ENCODE results near the gene LENG9. TPM values are rescaled to one million over a fixed set of nuclear protein-coding genes. Genes with fewer than 3 reads are reported as not detected.

LENG9 gene
- total RNA-seq, 4 donors from 2014 or later, result 1.1 to 16.5 (median 12.3) TPM

DNA sequence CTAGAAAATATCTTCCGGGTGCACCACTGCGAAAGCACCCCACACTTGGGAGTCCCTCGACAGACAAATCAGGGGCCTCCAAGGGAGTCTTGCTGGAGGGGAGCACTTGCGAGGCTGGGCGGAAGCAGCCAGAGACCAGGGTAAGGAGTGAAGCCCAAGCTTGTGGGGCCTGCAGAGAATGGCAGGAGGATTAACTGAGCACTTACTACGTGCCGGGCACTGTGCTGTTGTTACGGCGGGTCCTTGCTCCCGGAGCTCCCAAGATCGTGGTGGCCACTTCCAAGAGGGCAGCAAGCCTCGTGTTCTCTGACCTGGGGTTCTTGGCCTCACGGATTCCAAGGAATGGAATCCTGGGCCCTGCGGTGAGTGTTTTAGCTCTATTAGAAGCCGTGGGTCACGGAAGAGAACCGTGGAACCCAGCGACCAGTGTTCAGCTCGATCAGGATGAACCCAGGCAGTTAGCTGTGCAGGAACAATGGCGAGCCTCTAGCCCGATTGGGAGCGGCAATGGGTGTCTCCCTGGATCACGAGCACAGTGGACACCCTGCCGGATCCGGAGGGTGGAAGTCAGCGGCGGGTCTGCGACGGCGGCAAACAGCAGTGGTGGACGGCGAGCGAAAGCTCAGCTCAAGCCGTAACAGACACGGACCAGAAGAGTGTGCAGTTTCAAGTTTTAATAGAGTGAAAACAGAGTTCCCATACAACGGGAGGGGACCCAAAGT lies 38.8 kb downstream of the LENG9 start:
- Histone ChIP-seq H3K4me1 (peaks cover 0 to 5% (median 0%) of the 10 kb centered on the region in 4 donors), H3K27ac (no peak overlapping the region), H3K36me3 (no peaks in the 10 kb centered on the region), H3K4me3 (no peak overlapping the region), H3K9me3 (no peaks in the 10 kb centered on the region), H3K27me3 (peaks cover 62% of the 10 kb centered on the region)
- TF ChIP-seq POLR2A (IDR thresholded peaks at IDR 0.05) (no peak), POLR2AphosphoS5 (IDR thresholded peaks at IDR 0.05) (no peak), EP300 (IDR thresholded peaks at IDR 0.05; ENCODE audit: low read depth) (no peak)
- TF ChIP-seq, protein P1, sequence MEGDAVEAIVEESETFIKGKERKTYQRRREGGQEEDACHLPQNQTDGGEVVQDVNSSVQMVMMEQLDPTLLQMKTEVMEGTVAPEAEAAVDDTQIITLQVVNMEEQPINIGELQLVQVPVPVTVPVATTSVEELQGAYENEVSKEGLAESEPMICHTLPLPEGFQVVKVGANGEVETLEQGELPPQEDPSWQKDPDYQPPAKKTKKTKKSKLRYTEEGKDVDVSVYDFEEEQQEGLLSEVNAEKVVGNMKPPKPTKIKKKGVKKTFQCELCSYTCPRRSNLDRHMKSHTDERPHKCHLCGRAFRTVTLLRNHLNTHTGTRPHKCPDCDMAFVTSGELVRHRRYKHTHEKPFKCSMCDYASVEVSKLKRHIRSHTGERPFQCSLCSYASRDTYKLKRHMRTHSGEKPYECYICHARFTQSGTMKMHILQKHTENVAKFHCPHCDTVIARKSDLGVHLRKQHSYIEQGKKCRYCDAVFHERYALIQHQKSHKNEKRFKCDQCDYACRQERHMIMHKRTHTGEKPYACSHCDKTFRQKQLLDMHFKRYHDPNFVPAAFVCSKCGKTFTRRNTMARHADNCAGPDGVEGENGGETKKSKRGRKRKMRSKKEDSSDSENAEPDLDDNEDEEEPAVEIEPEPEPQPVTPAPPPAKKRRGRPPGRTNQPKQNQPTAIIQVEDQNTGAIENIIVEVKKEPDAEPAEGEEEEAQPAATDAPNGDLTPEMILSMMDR (IDR thresholded peaks at IDR 0.05), result no peak
- intact Hi-C loops (cut with DNase I; ENCODE audit: low total_unique reads) (no loop called here), in situ Hi-C loops (cut with MboI; ENCODE audit: low pct_ligation_motif_present in 1 of 4, low pct_unique_long_range_greater_than_20kb in 1 of 4, low sequenced_read_pairs in 3 of 4) (no loop called here)
- 77 to 89% methylated on average over 6 to 36 of the region's 36 CpGs for WGBS, 2 donors (ENCODE audit: low coverage in 1 of 2)
- no peak for DNase-seq

DNA sequence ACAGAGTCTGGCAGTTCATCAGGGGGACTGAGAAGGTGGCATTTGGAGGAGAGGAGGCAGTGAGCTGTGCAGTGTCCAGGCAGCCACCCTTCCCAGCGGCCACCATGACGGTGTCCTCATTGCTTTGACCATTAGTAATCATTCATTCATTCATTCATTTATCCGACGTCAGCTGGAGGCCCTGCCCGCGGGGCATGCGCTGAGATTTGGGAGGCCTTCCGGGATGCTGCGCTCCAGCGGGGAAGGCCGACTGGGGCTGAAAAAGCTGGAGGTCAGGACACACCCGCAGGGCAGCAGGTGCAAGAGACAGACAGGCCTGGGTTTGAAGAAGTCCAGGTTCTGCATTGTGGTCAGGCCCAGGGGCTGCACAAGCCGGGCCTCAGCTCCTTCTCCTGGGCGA lies 39.4 kb downstream of the LENG9 start:
- TF ChIP-seq POLR2A (IDR thresholded peaks at IDR 0.05) (no peak), EP300 (IDR thresholded peaks at IDR 0.05; ENCODE audit: low read depth) (no peak), POLR2AphosphoS5 (IDR thresholded peaks at IDR 0.05) (no peak)
- TF ChIP-seq, protein P1 (IDR thresholded peaks at IDR 0.05), result no peak
- WGBS, 2 donors (ENCODE audit: low coverage in 1 of 2), result 86% methylated on average over 14 of the region's 14 CpGs; no CpG with 5 or more reads in 1 of the 2 donors
- Histone ChIP-seq H3K4me3 (no peak overlapping the region), H3K27ac (no peak overlapping the region), H3K36me3 (no peaks in the 10 kb centered on the region), H3K27me3 (peaks cover 62% of the 10 kb centered on the region), H3K4me1 (peaks cover 0 to 5% (median 0%) of the 10 kb centered on the region in 4 donors), H3K9me3 (no peaks in the 10 kb centered on the region)
- in situ Hi-C loops (cut with MboI; ENCODE audit: low pct_ligation_motif_present in 1 of 4, low pct_unique_long_range_greater_than_20kb in 1 of 4, low sequenced_read_pairs in 3 of 4) (no loop called here), intact Hi-C loops (cut with DNase I; ENCODE audit: low total_unique reads) (no loop called here)
- DNase-seq, result no peak

DNA sequence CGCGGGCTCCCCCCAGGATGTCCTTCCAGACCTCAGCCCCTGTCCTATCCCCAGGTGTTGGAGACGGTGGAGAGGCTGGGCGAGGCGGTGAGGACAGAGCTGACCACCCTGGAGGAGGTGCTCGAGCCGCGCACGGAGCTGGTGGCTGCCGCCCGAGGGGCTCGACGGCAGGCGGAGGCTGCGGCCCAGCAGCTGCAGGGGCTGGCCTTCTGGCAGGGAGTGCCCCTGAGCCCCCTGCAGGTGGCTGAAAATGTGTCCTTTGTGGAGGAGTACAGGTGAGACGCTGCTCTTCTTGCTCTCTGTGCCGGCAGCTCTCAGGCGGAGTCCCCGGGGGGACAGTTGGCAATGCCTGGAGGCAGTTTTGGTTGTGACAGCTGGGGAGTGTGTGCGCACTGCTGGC lies 41.4 kb downstream of the LENG9 start:
- WGBS, 2 donors (ENCODE audit: low coverage in 1 of 2), result 79 to 94% methylated on average over 3 to 20 of the region's 20 CpGs
- Histone ChIP-seq H3K4me1 (peaks cover 0 to 5% (median 0%) of the 10 kb centered on the region in 4 donors), H3K27ac (no peak overlapping the region), H3K27me3 (peaks cover 63% of the 10 kb centered on the region), H3K9me3 (no peaks in the 10 kb centered on the region), H3K4me3 (no peak overlapping the region), H3K36me3 (no peaks in the 10 kb centered on the region)
- TF ChIP-seq POLR2A (IDR thresholded peaks at IDR 0.05), result no peak
- TF ChIP-seq, protein P1 (IDR thresholded peaks at IDR 0.05), result no peak
- TF ChIP-seq EP300 (IDR thresholded peaks at IDR 0.05; ENCODE audit: low read depth), result no peak
- TF ChIP-seq POLR2AphosphoS5 (IDR thresholded peaks at IDR 0.05), result no peak
- no peak for DNase-seq
- intact Hi-C loops (cut with DNase I; ENCODE audit: low total_unique reads), result no loop called here
- in situ Hi-C loops (cut with MboI; ENCODE audit: low pct_ligation_motif_present in 1 of 4, low pct_unique_long_range_greater_than_20kb in 1 of 4, low sequenced_read_pairs in 3 of 4), result no loop called here

DNA sequence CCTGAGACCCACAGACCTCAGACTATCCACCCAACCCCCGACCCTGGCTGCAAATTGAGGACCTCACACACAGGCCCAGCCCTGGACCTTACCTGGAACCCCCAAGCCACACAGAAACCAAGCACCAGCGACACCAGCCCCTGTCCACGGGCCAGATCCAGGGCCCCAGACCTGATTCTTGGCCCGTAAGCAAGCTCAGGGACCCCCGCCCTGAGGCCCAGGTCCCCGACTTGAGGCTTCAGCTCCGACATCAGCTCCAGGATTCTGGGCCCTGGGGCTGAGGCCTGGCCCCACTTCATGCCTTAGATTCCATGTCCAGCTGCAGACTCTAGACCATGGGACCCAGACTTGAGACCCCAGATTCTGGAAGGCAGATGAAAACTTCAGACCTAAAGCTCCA lies 42.1 kb downstream of the LENG9 start:
- 78% methylated on average over 7 of the region's 7 CpGs; no CpG with 5 or more reads in 1 of the 2 donors for WGBS, 2 donors (ENCODE audit: low coverage in 1 of 2)

More for the DNA sequence above, 42.1 kb downstream of the LENG9 start:
- in situ Hi-C loops (cut with MboI; ENCODE audit: low pct_ligation_motif_present in 1 of 4, low pct_unique_long_range_greater_than_20kb in 1 of 4, low sequenced_read_pairs in 3 of 4), result no loop called here
- H3K36me3 ChIP-seq, result no peaks in the 10 kb centered on the region
- intact Hi-C loops (cut with DNase I; ENCODE audit: low total_unique reads), result no loop called here
- peaks cover 0 to 5% (median 0%) of the 10 kb centered on the region in 4 donors for H3K4me1 ChIP-seq
- H3K27me3 ChIP-seq, result peaks cover 66% of the 10 kb centered on the region
- no peak overlapping the region for H3K4me3 ChIP-seq
- no peak for DNase-seq
- TF ChIP-seq POLR2AphosphoS5 (IDR thresholded peaks at IDR 0.05) (no peak), EP300 (IDR thresholded peaks at IDR 0.05; ENCODE audit: low read depth) (no peak), POLR2A (IDR thresholded peaks at IDR 0.05) (no peak)
- TF ChIP-seq, protein P1 (IDR thresholded peaks at IDR 0.05), result no peak
- H3K27ac ChIP-seq, result no peak overlapping the region
- H3K9me3 ChIP-seq, result no peaks in the 10 kb centered on the region
